GM13977 (cell line): ENCODE data around the gene ASTN1.

ENCODE experiments used
- DNase-seq: peaks from one replicate; pipeline ENCODE4 v3.0.0; 2012; ENCODE audit warnings: low spot score
- in situ Hi-C: fragments of 300-500 bp; cut with MboI; formaldehyde crosslinking; loops from one replicate; pipeline ENCODE4 v1.12.0; 2022; ENCODE audit warnings: low sequenced_read_pairs, low pct_unique_long_range_greater_than_20kb, mixed read lengths, inconsistent platforms; ENCODE audit not compliant: unreplicated experiment
- TF ChIP-seq, protein P1 (sequence below): IDR thresholded peaks from 2 replicates; pipeline ENCODE4 v1.5.1; 2012; ENCODE audit warnings: mild to moderate bottlenecking, control low read depth; ENCODE audit not compliant: insufficient read depth; ENCODE audit errors: extremely low read depth, missing control alignments

The ASTN1 gene

GRCh38 chr1:176839216-176839615, 325.3 kb downstream of the ASTN1 start:
- no peak for DNase-seq
- TF ChIP-seq, protein P1, sequence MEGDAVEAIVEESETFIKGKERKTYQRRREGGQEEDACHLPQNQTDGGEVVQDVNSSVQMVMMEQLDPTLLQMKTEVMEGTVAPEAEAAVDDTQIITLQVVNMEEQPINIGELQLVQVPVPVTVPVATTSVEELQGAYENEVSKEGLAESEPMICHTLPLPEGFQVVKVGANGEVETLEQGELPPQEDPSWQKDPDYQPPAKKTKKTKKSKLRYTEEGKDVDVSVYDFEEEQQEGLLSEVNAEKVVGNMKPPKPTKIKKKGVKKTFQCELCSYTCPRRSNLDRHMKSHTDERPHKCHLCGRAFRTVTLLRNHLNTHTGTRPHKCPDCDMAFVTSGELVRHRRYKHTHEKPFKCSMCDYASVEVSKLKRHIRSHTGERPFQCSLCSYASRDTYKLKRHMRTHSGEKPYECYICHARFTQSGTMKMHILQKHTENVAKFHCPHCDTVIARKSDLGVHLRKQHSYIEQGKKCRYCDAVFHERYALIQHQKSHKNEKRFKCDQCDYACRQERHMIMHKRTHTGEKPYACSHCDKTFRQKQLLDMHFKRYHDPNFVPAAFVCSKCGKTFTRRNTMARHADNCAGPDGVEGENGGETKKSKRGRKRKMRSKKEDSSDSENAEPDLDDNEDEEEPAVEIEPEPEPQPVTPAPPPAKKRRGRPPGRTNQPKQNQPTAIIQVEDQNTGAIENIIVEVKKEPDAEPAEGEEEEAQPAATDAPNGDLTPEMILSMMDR: no peak
- in situ Hi-C loops: no loop called here

- DNase-seq: no peak
- TF ChIP-seq, protein P1: no peak
- in situ Hi-C loops: no loop called here
These were observed 326.1 kb downstream of the ASTN1 start for GRCh38 chr1:176838276-176838995.

DNA sequence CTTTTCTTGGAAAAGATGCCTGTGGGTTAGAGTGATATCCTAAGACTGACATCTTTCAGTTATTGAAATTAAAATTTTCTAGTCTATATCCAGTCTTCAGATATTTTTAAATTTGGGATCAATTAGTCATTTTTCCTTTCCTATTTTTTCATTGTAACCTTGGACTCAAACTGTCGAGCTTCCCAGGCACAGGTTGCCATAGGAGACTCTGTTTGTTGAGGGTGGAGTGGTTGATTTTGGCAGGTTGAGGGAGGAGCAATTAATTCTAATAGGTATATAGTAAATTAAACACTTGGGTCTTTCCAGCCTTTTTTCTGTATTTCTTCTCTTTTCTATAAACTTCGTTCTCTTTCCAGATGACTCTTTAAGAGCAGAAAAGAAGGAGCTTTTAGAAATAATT, 326.8 kb downstream of the ASTN1 start:
- TF ChIP-seq, protein P1: no peak
- in situ Hi-C loops: no loop called here
- no peak for DNase-seq

- in situ Hi-C loops: no loop called here
- no peak for DNase-seq
- TF ChIP-seq, protein P1: no peak
These were observed 333.4 kb downstream of the ASTN1 start for GRCh38 chr1:176831150-176831549.

DNA sequence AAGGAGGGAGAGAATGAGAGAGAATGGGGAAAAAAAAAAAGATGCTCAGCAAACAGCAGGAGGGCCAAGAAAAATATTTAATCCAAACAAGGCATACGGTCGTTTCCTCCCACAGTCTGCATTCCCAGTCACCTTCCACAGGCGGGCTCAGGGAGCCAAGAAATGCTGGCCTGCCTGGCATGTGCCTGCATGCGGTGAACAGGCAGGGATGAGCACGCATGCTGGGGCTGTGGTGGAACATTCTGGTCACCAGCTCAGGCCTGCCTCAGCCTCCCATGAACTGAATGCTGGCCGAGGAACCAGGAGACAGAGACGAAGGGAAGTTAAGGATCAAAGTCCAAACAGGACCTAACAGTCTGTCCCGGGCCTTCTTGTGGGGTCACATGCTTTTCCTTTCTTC, 335.3 kb downstream of the ASTN1 start:
- in situ Hi-C loops: no loop called here
- TF ChIP-seq, protein P1: no peak
- DNase-seq: no peak

GRCh38 chr1:176826265-176826664, 338.2 kb downstream of the ASTN1 start:
- DNase-seq: no peak
- in situ Hi-C loops: no loop called here
- TF ChIP-seq, protein P1: no peak
